Measurements from ENCODE around the gene SLC12A8. TPM values are rescaled to one million over a fixed set of nuclear protein-coding genes. Genes with fewer than 3 reads are reported as not detected.
"Not testable (repeated sequence)": the region's sequence is repeated elsewhere in the genome, so short reads cannot be mapped to it uniquely, and the experiment has no call there.

The SLC12A8 gene
- total and polyA plus RNA-seq, 10 donors: 0.32 to 2.8 (median 1.3) TPM

DNA sequence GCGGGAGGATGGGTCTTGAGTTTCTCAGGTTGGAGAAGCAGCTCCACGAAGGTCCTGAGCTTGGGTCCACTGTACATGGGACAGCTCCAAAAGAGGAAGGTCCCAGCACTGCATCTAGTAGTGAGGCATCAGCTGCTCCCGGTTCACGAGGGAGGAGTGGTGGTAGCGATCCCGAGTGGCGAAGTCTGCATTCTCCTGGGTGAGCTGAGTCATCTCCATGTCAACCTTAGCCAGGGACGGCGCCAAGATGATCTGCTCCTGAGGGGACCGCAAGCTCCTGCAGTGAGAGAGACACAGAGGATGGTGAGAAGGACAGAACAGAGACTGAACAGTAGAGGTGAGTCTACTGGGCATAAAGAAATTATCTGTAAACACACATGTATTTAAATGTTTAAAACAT is 128.8 kb downstream of the SLC12A8 start:
- WGBS, 5 donors: 81 to 86% (median 85%) methylated on average over 10 of the region's 10 CpGs
- H3K9me3 ChIP-seq: no peaks in the 10 kb centered on the region
- intact Hi-C loops (cut with DNase I; ENCODE audit: low total_unique reads): no loop called here
- H3K4me3 ChIP-seq: no peak overlapping the region
- DNase-seq: no peak
- H3K4me1 ChIP-seq: peaks cover 0 to 4% (median 0%) of the 10 kb centered on the region in 6 donors
- H3K27me3 ChIP-seq (replicated peaks in 1 of 7): no peaks in the 10 kb centered on the region
- no peaks in the 10 kb centered on the region for H3K36me3 ChIP-seq
- no peak for TF ChIP-seq POLR2A (IDR thresholded peaks at IDR 0.05)
- TF ChIP-seq, protein P1, sequence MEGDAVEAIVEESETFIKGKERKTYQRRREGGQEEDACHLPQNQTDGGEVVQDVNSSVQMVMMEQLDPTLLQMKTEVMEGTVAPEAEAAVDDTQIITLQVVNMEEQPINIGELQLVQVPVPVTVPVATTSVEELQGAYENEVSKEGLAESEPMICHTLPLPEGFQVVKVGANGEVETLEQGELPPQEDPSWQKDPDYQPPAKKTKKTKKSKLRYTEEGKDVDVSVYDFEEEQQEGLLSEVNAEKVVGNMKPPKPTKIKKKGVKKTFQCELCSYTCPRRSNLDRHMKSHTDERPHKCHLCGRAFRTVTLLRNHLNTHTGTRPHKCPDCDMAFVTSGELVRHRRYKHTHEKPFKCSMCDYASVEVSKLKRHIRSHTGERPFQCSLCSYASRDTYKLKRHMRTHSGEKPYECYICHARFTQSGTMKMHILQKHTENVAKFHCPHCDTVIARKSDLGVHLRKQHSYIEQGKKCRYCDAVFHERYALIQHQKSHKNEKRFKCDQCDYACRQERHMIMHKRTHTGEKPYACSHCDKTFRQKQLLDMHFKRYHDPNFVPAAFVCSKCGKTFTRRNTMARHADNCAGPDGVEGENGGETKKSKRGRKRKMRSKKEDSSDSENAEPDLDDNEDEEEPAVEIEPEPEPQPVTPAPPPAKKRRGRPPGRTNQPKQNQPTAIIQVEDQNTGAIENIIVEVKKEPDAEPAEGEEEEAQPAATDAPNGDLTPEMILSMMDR (IDR thresholded peaks at IDR 0.05 in 8 of 11, conservative IDR thresholded peaks at IDR 0.05 in 3 of 11): no peak
- no peak for TF ChIP-seq POLR2AphosphoS5 (IDR thresholded peaks at IDR 0.05)
- no peak overlapping the region for H3K27ac ChIP-seq

DNA sequence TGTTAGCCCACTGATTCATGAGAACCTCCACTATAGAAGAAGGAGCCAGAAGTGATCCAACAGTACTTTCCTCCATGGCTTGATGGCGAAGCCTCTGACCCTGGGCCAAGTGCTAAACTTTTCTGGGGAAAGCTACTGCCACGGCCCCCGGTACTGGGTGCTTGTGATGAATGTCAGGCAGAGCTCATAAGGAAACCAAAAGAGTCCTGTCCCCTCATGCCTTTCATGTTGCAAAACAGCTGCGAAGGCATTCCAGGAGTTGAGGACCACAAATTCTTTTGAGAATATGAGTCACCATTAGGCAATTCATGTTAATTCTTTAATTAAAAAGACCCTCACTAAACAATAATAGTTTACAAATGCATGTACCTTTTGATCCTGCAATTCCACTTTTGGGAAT is 130.2 kb downstream of the SLC12A8 start:
- H3K27ac ChIP-seq; H3K4me3 ChIP-seq; H3K9me3 ChIP-seq; H3K27me3 ChIP-seq (replicated peaks in 1 of 7); intact Hi-C loops (cut with DNase I; ENCODE audit: low total_unique reads); DNase-seq; H3K36me3 ChIP-seq: not testable (repeated sequence)
- peaks cover 0 to 17% (median 2%) of the 10 kb centered on the region in 6 donors for H3K4me1 ChIP-seq
- 67 to 78% (median 70%) methylated on average over 4 of the region's 4 CpGs for WGBS, 5 donors

DNA sequence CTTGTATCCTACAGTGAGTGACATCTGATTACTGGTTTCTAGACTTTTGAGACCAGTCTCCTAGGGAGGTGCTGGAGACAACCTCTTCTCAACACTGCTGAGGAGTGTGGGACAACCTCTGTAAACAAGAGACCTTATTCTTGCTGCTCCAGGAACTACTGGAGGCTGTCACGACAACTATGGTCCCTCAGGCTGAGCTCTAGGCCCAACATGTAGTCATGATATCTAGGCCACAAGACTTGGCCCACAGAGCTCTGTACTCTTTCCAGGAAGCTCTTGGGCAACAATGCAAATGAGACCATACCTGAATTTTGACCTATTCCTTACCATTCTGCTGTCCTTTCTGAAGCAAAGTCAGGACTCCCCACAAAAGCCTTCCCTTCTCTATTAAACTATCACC is 132.5 kb downstream of the SLC12A8 start:
- Histone ChIP-seq H3K27ac (no peak overlapping the region), H3K4me1 (peaks cover 0 to 17% (median 2%) of the 10 kb centered on the region in 6 donors), H3K27me3 (replicated peaks in 1 of 7) (no peaks in the 10 kb centered on the region), H3K36me3 (no peaks in the 10 kb centered on the region), H3K4me3 (no peak overlapping the region), H3K9me3 (no peaks in the 10 kb centered on the region)
- WGBS, 5 donors: 90 to 100% (median 100%) methylated on average over 1 of the region's 1 CpG
- no peak for DNase-seq
- intact Hi-C loops (cut with DNase I; ENCODE audit: low total_unique reads): no loop called here
- TF ChIP-seq POLR2AphosphoS5 (IDR thresholded peaks at IDR 0.05) (no peak), POLR2A (IDR thresholded peaks at IDR 0.05) (no peak)
- TF ChIP-seq, protein P1 (IDR thresholded peaks at IDR 0.05 in 8 of 11, conservative IDR thresholded peaks at IDR 0.05 in 3 of 11): no peak

DNA sequence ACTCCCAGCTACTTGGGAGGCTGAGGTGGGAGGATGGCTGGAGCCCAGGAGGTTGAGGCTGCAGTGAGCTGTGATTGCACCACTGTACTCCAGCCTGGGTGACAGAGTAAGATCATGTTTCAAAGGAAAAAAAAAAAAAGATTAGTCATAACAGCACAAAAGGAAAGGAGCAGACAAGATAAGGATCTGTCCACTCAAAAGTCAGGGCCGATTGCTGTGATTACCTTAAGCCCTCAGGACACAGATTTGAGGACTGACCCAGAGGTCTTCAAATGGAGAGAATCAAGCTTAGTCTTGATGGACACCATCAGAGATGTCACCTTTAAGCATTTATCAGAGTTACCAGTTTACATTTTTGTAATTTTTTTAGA is 132.9 kb downstream of the SLC12A8 start:
- H3K4me3 ChIP-seq: no peak overlapping the region
- WGBS, 5 donors: 53 to 83% (median 65%) methylated on average over 1 of the region's 1 CpG
- intact Hi-C loops (cut with DNase I; ENCODE audit: low total_unique reads): no loop called here
- H3K27me3 ChIP-seq (replicated peaks in 1 of 7): no peaks in the 10 kb centered on the region
- DNase-seq: no peak
- H3K27ac ChIP-seq: no peak overlapping the region
- peaks cover 0 to 17% (median 2%) of the 10 kb centered on the region in 6 donors for H3K4me1 ChIP-seq
- no peaks in the 10 kb centered on the region for H3K9me3 ChIP-seq
- TF ChIP-seq POLR2AphosphoS5 (IDR thresholded peaks at IDR 0.05) (no peak), POLR2A (IDR thresholded peaks at IDR 0.05) (no peak)
- TF ChIP-seq, protein P1 (IDR thresholded peaks at IDR 0.05 in 8 of 11, conservative IDR thresholded peaks at IDR 0.05 in 3 of 11): no peak
- H3K36me3 ChIP-seq: no peaks in the 10 kb centered on the region
